H9 (cell line): ENCODE results near the gene PLPP1. TPM values are rescaled to one million over a fixed set of nuclear protein-coding genes. Genes with fewer than 3 reads are reported as not detected.

ENCODE experiments used
- DNase-seq: peaks from one replicate; pipeline ENCODE4 v3.0.0-alpha.2; 2017
- H2AFZ ChIP-seq: one replicate; pipeline ENCODE4 v1.6.1; 2013; ENCODE audit warnings: mild to moderate bottlenecking, low read length, control low read depth, moderate library complexity
- H2AK5ac ChIP-seq: 2 replicates; pipeline ENCODE4 v1.6.1; 2013; ENCODE audit warnings: low read length, control low read depth, mixed read lengths; ENCODE audit not compliant: insufficient read length
- H2BK120ac ChIP-seq: one replicate; pipeline ENCODE4 v1.6.1; 2013; ENCODE audit warnings: low read depth, mild to moderate bottlenecking, low read length, control low read depth, inconsistent platforms; ENCODE audit not compliant: poor library complexity, severe bottlenecking
- H2BK12ac ChIP-seq: 2 replicates; pipeline ENCODE4 v1.6.1; 2013; ENCODE audit warnings: low read length, control low read depth, mixed read lengths, low read depth; ENCODE audit not compliant: insufficient read length
- H2BK15ac ChIP-seq: 2 replicates; pipeline ENCODE4 v1.6.1; 2013; ENCODE audit warnings: low read depth, low read length, control low read depth
- H2BK20ac ChIP-seq: one replicate; pipeline ENCODE4 v1.6.1; 2013; ENCODE audit warnings: low read depth, mild to moderate bottlenecking, low read length, control low read depth, inconsistent platforms; ENCODE audit not compliant: poor library complexity, severe bottlenecking
- H2BK5ac ChIP-seq: 2 replicates; pipeline ENCODE4 v1.6.1; 2013; ENCODE audit warnings: low read length, control low read depth, mixed read lengths; ENCODE audit not compliant: insufficient read length
- H3K14ac ChIP-seq: 2 replicates; pipeline ENCODE4 v1.6.1; 2013; ENCODE audit warnings: low read length, control low read depth; ENCODE audit not compliant: insufficient read depth
- H3K18ac ChIP-seq: 2 replicates; pipeline ENCODE4 v1.6.1; 2013; ENCODE audit warnings: low read depth, mild to moderate bottlenecking, mixed read lengths, low read length, control low read depth; ENCODE audit not compliant: insufficient read length
- H3K23ac ChIP-seq: 2 replicates; pipeline ENCODE4 v1.6.1; 2013; ENCODE audit warnings: low read length, control low read depth, mixed read lengths, low read depth; ENCODE audit not compliant: insufficient read length
- H3K23me2 ChIP-seq: 2 replicates; pipeline ENCODE4 v1.6.1; 2013; ENCODE audit warnings: low read depth, mild to moderate bottlenecking, mixed read lengths, low read length, control low read depth; ENCODE audit not compliant: insufficient read length, poor library complexity, severe bottlenecking
- H3K27ac ChIP-seq: 2 replicates; pipeline ENCODE4 v1.5.1; 2013; ENCODE audit warnings: low read length, control low read depth, mixed read lengths, low read depth; ENCODE audit not compliant: insufficient read length
- H3K27me3 ChIP-seq: 2 replicates; pipeline ENCODE4 v1.6.1; 2013; ENCODE audit warnings: low read length, control low read depth, inconsistent platforms; ENCODE audit not compliant: insufficient read depth
- H3K4ac ChIP-seq: 2 replicates; pipeline ENCODE4 v1.6.1; 2013; ENCODE audit warnings: low read depth, mild to moderate bottlenecking, control low read depth, inconsistent platforms, low read length, moderate library complexity
- H3K4me1 ChIP-seq: 2 replicates; pipeline ENCODE4 v1.6.1; 2013; ENCODE audit warnings: low read length, control low read depth, inconsistent platforms; ENCODE audit not compliant: insufficient read depth
- H3K4me2 ChIP-seq: 2 replicates; pipeline ENCODE4 v1.6.1; 2013; ENCODE audit warnings: low read length, control low read depth, mixed read lengths; ENCODE audit not compliant: insufficient read length, insufficient read depth
- H3K56ac ChIP-seq: 2 replicates; pipeline ENCODE4 v1.6.1; 2013; ENCODE audit warnings: low read depth, mild to moderate bottlenecking, mixed read lengths, low read length, control low read depth; ENCODE audit not compliant: insufficient read length
- H3K79me1 ChIP-seq: 2 replicates; pipeline ENCODE4 v1.6.1; 2013; ENCODE audit warnings: low read depth, mild to moderate bottlenecking, moderate library complexity, low read length, control low read depth, inconsistent platforms; ENCODE audit not compliant: insufficient read depth, poor library complexity, severe bottlenecking
- H3K79me2 ChIP-seq: 2 replicates; pipeline ENCODE4 v1.6.1; 2013; ENCODE audit warnings: low read length, control low read depth, inconsistent platforms; ENCODE audit not compliant: insufficient read depth
- H3K9ac ChIP-seq: 2 replicates; pipeline ENCODE4 v1.6.1; 2013; ENCODE audit warnings: low read length, control low read depth, mixed read lengths; ENCODE audit not compliant: insufficient read length; ENCODE audit errors: extremely low read depth
- H3K9me3 ChIP-seq: one replicate; pipeline ENCODE4 v1.6.1; 2013; ENCODE audit warnings: low read depth, low read length, inconsistent platforms; ENCODE audit not compliant: control insufficient read depth
- H3T11ph ChIP-seq: one replicate; pipeline ENCODE4 v1.6.1; 2013; ENCODE audit warnings: mild to moderate bottlenecking, low read length, control low read depth, inconsistent platforms
- H4K20me1 ChIP-seq: one replicate; pipeline ENCODE4 v1.6.1; 2013; ENCODE audit not compliant: control insufficient read depth, insufficient read length, insufficient read depth
- H4K5ac ChIP-seq: 2 replicates; pipeline ENCODE4 v1.6.1; 2013; ENCODE audit warnings: low read depth, mild to moderate bottlenecking, mixed read lengths, low read length, control low read depth; ENCODE audit not compliant: insufficient read length
- H4K8ac ChIP-seq: replicated peaks from 2 replicates; pipeline ENCODE4 v1.6.1; 2013; ENCODE audit warnings: low read length, control low read depth, mixed read lengths, low read depth; ENCODE audit not compliant: insufficient read length
- H4K91ac ChIP-seq: 2 replicates; pipeline ENCODE4 v1.6.1; 2013; ENCODE audit warnings: low read depth, mild to moderate bottlenecking, moderate library complexity, mixed read lengths, low read length, control low read depth; ENCODE audit not compliant: insufficient read length
- H3K27ac Mint-ChIP-seq, 3 experiments: 2 replicates in 2 of 3; 3 replicates in 1 of 3; pipeline ENCODE4 v1.8.0; 2020 to 2021; ENCODE audit warnings: mixed read lengths in 3 of 3, mild to moderate bottlenecking in 1 of 3, moderate library complexity in 1 of 3
- H3K27me3 Mint-ChIP-seq: 2 replicates; pipeline ENCODE4 v1.8.0; 2021; ENCODE audit warnings: low read depth, mild to moderate bottlenecking, moderate library complexity, mixed read lengths
- H3K36me3 Mint-ChIP-seq, 3 experiments: 2 replicates in 2 of 3; 3 replicates in 1 of 3; pipeline ENCODE4 v1.8.0; 2020 to 2021; ENCODE audit warnings: low read depth in 3 of 3, mixed read lengths in 3 of 3; ENCODE audit not compliant: insufficient read depth in 1 of 3
- H3K4me1 Mint-ChIP-seq, 2 experiments: 2 replicates each; pipeline ENCODE4 v1.8.0; 2020; ENCODE audit warnings: mixed read lengths in 2 of 2
- H3K4me3 Mint-ChIP-seq, 2 experiments: 2 replicates in 1 of 2; 3 replicates in 1 of 2; pipeline ENCODE4 v1.8.0; 2020 to 2021; ENCODE audit warnings: mild to moderate bottlenecking in 2 of 2, mixed read lengths in 2 of 2, moderate library complexity in 1 of 2
- H3K9me3 Mint-ChIP-seq, 2 experiments: 2 replicates in 1 of 2; 3 replicates in 1 of 2; pipeline ENCODE4 v1.8.0; 2020; ENCODE audit warnings: mild to moderate bottlenecking in 2 of 2, mixed read lengths in 2 of 2, moderate library complexity in 1 of 2
- CTCF ChIP-seq: fragments of 200-600 bp; sonication (generic); conservative IDR thresholded peaks from 3 replicates; pipeline ENCODE4 v1.8.0; 2021; ENCODE audit warnings: antibody characterized with exemption, mild to moderate bottlenecking
- WGBS: extraction: QIAGEN DNeasy Blood & Tissue Kit; methylation state at CpG from one replicate; pipeline ENCODE4 v1.1.7; 2013; ENCODE audit warnings: missing lambda C conversion rate, low lambda C conversion rate, mixed read lengths; ENCODE audit not compliant: insufficient read length; ENCODE audit errors: extremely low coverage; 5-methylcytosine and 5-hydroxymethylcytosine counted together
- total RNA-seq: library from RNA; stranded (reverse); gene quantifications from 2 replicates; pipeline ENCODE4 v1.2.1, GENCODE V29; 2021

Gene PLPP1
- total RNA-seq, 1 experiment from 2014 or later: 85.9 TPM

- Histone ChIP-seq H3K4ac (no peak overlapping the region), H2AFZ (no peak overlapping the region), H3K23ac (no peak overlapping the region), H3K9me3 (no peaks in the 10 kb centered on the region), H4K20me1 (no peaks in the 10 kb centered on the region), H3K27ac (no peak overlapping the region), H4K8ac (no peak overlapping the region), H2BK15ac (no peak overlapping the region), H3K56ac (no peak overlapping the region), H4K91ac (no peak overlapping the region), H2BK12ac (no peak overlapping the region), H2BK5ac (no peak overlapping the region), H3K14ac (no peak overlapping the region), H3K4me1 (peaks cover 11% of the 10 kb centered on the region), H2BK120ac (no peak overlapping the region), H2BK20ac (no peak overlapping the region), H3K4me2 (no peak overlapping the region), H3K79me2 (peaks cover 8% of the 10 kb centered on the region; the same call in 1 of the 2 replicates), H3K9ac (no peak overlapping the region), H3K27me3 (no peaks in the 10 kb centered on the region), H3K18ac (no peak overlapping the region), H3T11ph (no peak overlapping the region), H3K79me1 (no peaks in the 10 kb centered on the region), H2AK5ac (no peak overlapping the region), H4K5ac (no peak overlapping the region), H3K23me2 (peaks cover 3% of the 10 kb centered on the region)
- peak overlapping the region in 1 of 3 experiments; percentile 69; a peak in 2 of 7 replicates for H3K27ac Mint-ChIP-seq
- H3K27me3 Mint-ChIP-seq: no peaks in the 10 kb centered on the region
- TF ChIP-seq CTCF: no peak
- H3K4me3 Mint-ChIP-seq: no peak overlapping the region
- no peak for DNase-seq
- peaks cover 63 to 71% of the 10 kb centered on the region in 2 experiments for H3K4me1 Mint-ChIP-seq
- no peaks in the 10 kb centered on the region for H3K9me3 Mint-ChIP-seq
- WGBS: no CpG with 5 or more reads among the region's 3 CpGs
- peaks cover 0 to 7% (median 0%) of the 10 kb centered on the region in 3 experiments; a peak in 2 of 7 replicates for H3K36me3 Mint-ChIP-seq
These were observed 54.0 kb downstream of the PLPP1 start for GRCh38 chr5:55480781-55481180.
